GM12874 (cell line): ENCODE measurements around the gene GIPR.

ENCODE experiments used
- CTCF ChIP-seq: IDR thresholded peaks from 2 replicates; pipeline ENCODE4 v1.5.1; 2011; ENCODE audit warnings: low read depth, mild to moderate bottlenecking, control low read depth, low read length, moderate library complexity; ENCODE audit not compliant: insufficient read depth

The GIPR gene

GRCh38 chr19:45655073-45655472, 12.9 kb upstream of the GIPR start:
- TF ChIP-seq CTCF, result no peak

- no peak for TF ChIP-seq CTCF
Observed at GRCh38 chr19:45657520-45658167, 10.4 kb upstream of the GIPR start.

- no peak for TF ChIP-seq CTCF
Observed at GRCh38 chr19:45659096-45659729, 8.8 kb upstream of the GIPR start.

- TF ChIP-seq CTCF, result no peak
Observed at GRCh38 chr19:45660636-45661035, 7.4 kb upstream of the GIPR start.

GRCh38 chr19:45663800-45664199, 4.2 kb upstream of the GIPR start:
- no peak for TF ChIP-seq CTCF

- TF ChIP-seq CTCF, result no peak
Observed at GRCh38 chr19:45664575-45664974, 3.4 kb upstream of the GIPR start.

GRCh38 chr19:45668342-45668871, 386 bp downstream of the GIPR start:
- no peak for TF ChIP-seq CTCF
